ENCODE data around the gene OPCML.

The OPCML gene

GRCh38 chr11:132685174-132685611 lies 847.1 kb downstream of the OPCML start:
- Mint-ChIP-seq H3K27ac (no peak overlapping the region), H3K9me3 (no peaks in the 10 kb centered on the region), H3K4me1 (no peaks in the 10 kb centered on the region), H3K27me3 (no peaks in the 10 kb centered on the region), H3K4me3 (no peak overlapping the region), H3K36me3 (no peaks in the 10 kb centered on the region)

GRCh38 chr11:132683602-132684001 lies 848.7 kb downstream of the OPCML start:
- H3K36me3 Mint-ChIP-seq = no peaks in the 10 kb centered on the region

GRCh38 chr11:132681971-132682370 lies 850.3 kb downstream of the OPCML start:
- Mint-ChIP-seq H3K27me3 (no peaks in the 10 kb centered on the region), H3K36me3 (no peaks in the 10 kb centered on the region), H3K4me1 (no peaks in the 10 kb centered on the region), H3K4me3 (no peak overlapping the region), H3K27ac (no peak overlapping the region), H3K9me3 (no peaks in the 10 kb centered on the region)

More at GRCh38 chr11:132683602-132684001, 848.7 kb downstream of the OPCML start:
- H3K4me1 Mint-ChIP-seq = no peaks in the 10 kb centered on the region
- no peak overlapping the region for H3K27ac Mint-ChIP-seq
- no peaks in the 10 kb centered on the region for H3K9me3 Mint-ChIP-seq
- no peak overlapping the region for H3K4me3 Mint-ChIP-seq
- H3K27me3 Mint-ChIP-seq = no peaks in the 10 kb centered on the region

- Mint-ChIP-seq H3K36me3 (no peaks in the 10 kb centered on the region), H3K27me3 (no peaks in the 10 kb centered on the region), H3K9me3 (no peaks in the 10 kb centered on the region), H3K4me3 (no peak overlapping the region), H3K4me1 (no peaks in the 10 kb centered on the region), H3K27ac (no peak overlapping the region)
Observed at GRCh38 chr11:132680584-132680983, 851.7 kb downstream of the OPCML start.

GRCh38 chr11:132674151-132674550 lies 858.1 kb downstream of the OPCML start:
- H3K9me3 Mint-ChIP-seq = no peaks in the 10 kb centered on the region
- no peaks in the 10 kb centered on the region for H3K27me3 Mint-ChIP-seq
- H3K4me3 Mint-ChIP-seq = no peak overlapping the region
- no peaks in the 10 kb centered on the region for H3K4me1 Mint-ChIP-seq
- no peaks in the 10 kb centered on the region for H3K36me3 Mint-ChIP-seq
- H3K27ac Mint-ChIP-seq = no peak overlapping the region

GRCh38 chr11:132671851-132672370 lies 860.4 kb downstream of the OPCML start:
- peaks cover 1% of the 10 kb centered on the region for H3K27me3 Mint-ChIP-seq
- H3K4me3 Mint-ChIP-seq = no peak overlapping the region
- H3K27ac Mint-ChIP-seq = no peak overlapping the region
- no peaks in the 10 kb centered on the region for H3K9me3 Mint-ChIP-seq
- no peaks in the 10 kb centered on the region for H3K36me3 Mint-ChIP-seq
- H3K4me1 Mint-ChIP-seq = no peaks in the 10 kb centered on the region

- Mint-ChIP-seq H3K4me3 (no peak overlapping the region), H3K4me1 (no peaks in the 10 kb centered on the region), H3K27ac (no peak overlapping the region), H3K9me3 (no peaks in the 10 kb centered on the region), H3K27me3 (peaks cover 1% of the 10 kb centered on the region), H3K36me3 (no peaks in the 10 kb centered on the region)
Observed at GRCh38 chr11:132670921-132671675, 861.2 kb downstream of the OPCML start.

GRCh38 chr11:132669949-132670348 lies 862.4 kb downstream of the OPCML start:
- Mint-ChIP-seq H3K4me1 (no peaks in the 10 kb centered on the region), H3K9me3 (no peaks in the 10 kb centered on the region), H3K27me3 (peaks cover 1% of the 10 kb centered on the region), H3K4me3 (no peak overlapping the region), H3K27ac (no peak overlapping the region), H3K36me3 (no peaks in the 10 kb centered on the region)

GRCh38 chr11:132665205-132665604 lies 867.1 kb downstream of the OPCML start:
- Mint-ChIP-seq H3K9me3 (no peaks in the 10 kb centered on the region), H3K27ac (no peak overlapping the region), H3K4me1 (no peaks in the 10 kb centered on the region), H3K36me3 (no peaks in the 10 kb centered on the region), H3K4me3 (no peak overlapping the region), H3K27me3 (peaks cover 1% of the 10 kb centered on the region)

- Mint-ChIP-seq H3K4me3 (no peak overlapping the region), H3K27me3 (no peaks in the 10 kb centered on the region), H3K36me3 (no peaks in the 10 kb centered on the region), H3K27ac (no peak overlapping the region), H3K4me1 (no peaks in the 10 kb centered on the region), H3K9me3 (no peaks in the 10 kb centered on the region)
Observed at GRCh38 chr11:132658696-132659095, 873.6 kb downstream of the OPCML start.

- Mint-ChIP-seq H3K27ac (no peak overlapping the region), H3K27me3 (no peaks in the 10 kb centered on the region), H3K4me3 (no peak overlapping the region), H3K9me3 (no peaks in the 10 kb centered on the region), H3K4me1 (no peaks in the 10 kb centered on the region), H3K36me3 (no peaks in the 10 kb centered on the region)
Observed at GRCh38 chr11:132658004-132658403, 874.3 kb downstream of the OPCML start.

GRCh38 chr11:132655187-132655855 lies 877.0 kb downstream of the OPCML start:
- Mint-ChIP-seq H3K4me3 (no peak overlapping the region), H3K36me3 (no peaks in the 10 kb centered on the region), H3K27me3 (no peaks in the 10 kb centered on the region), H3K9me3 (no peaks in the 10 kb centered on the region), H3K27ac (no peak overlapping the region), H3K4me1 (no peaks in the 10 kb centered on the region)

GRCh38 chr11:132653237-132653636 lies 879.1 kb downstream of the OPCML start:
- H3K27ac Mint-ChIP-seq = no peak overlapping the region
- no peaks in the 10 kb centered on the region for H3K27me3 Mint-ChIP-seq
- H3K9me3 Mint-ChIP-seq = no peaks in the 10 kb centered on the region
- no peaks in the 10 kb centered on the region for H3K4me1 Mint-ChIP-seq
- H3K4me3 Mint-ChIP-seq = no peak overlapping the region
- H3K36me3 Mint-ChIP-seq = no peaks in the 10 kb centered on the region

- H3K4me3 Mint-ChIP-seq = no peak overlapping the region
- no peaks in the 10 kb centered on the region for H3K27me3 Mint-ChIP-seq
- no peaks in the 10 kb centered on the region for H3K36me3 Mint-ChIP-seq
- H3K4me1 Mint-ChIP-seq = no peaks in the 10 kb centered on the region
- no peak overlapping the region for H3K27ac Mint-ChIP-seq
- H3K9me3 Mint-ChIP-seq = no peaks in the 10 kb centered on the region
Observed at GRCh38 chr11:132650969-132651720, 881.2 kb downstream of the OPCML start.

GRCh38 chr11:132649277-132649676 lies 883.0 kb downstream of the OPCML start:
- Mint-ChIP-seq H3K27me3 (no peaks in the 10 kb centered on the region), H3K27ac (no peak overlapping the region), H3K4me3 (no peak overlapping the region), H3K36me3 (no peaks in the 10 kb centered on the region), H3K4me1 (no peaks in the 10 kb centered on the region), H3K9me3 (no peaks in the 10 kb centered on the region)

GRCh38 chr11:132648851-132649250 lies 883.5 kb downstream of the OPCML start:
- Mint-ChIP-seq H3K36me3 (no peaks in the 10 kb centered on the region), H3K9me3 (no peaks in the 10 kb centered on the region), H3K4me1 (no peaks in the 10 kb centered on the region), H3K27ac (no peak overlapping the region), H3K27me3 (no peaks in the 10 kb centered on the region), H3K4me3 (no peak overlapping the region)
